Activated effector memory CD4-positive, alpha-beta T cell treated with anti-CD3 and anti-CD28 coated beads, Interleukin-2, amount 50 U/mL, for 16 hours (primary cell): Measurements from ENCODE around the gene EAF1.

Source experiments
- DNase-seq: peaks from one replicate; pipeline ENCODE4 v3.0.0-alpha.2; 2020

The EAF1 gene

GRCh38 chr3:15488002-15488401 lies 60.6 kb downstream of the EAF1 start:
- no peak for DNase-seq

GRCh38 chr3:15490158-15490557 lies 62.8 kb downstream of the EAF1 start:
- no peak for DNase-seq

- no peak for DNase-seq
Measured at GRCh38 chr3:15491143-15491542, 63.7 kb downstream of the EAF1 start.
